HUDEP-2 (cell line): ENCODE measurements around the gene COL5A3.
A peak's percentile ranks its signal among the peaks of the same experiment; 100 is the strongest.
"Not testable (repeated sequence)": the region's sequence is repeated elsewhere in the genome, so short reads cannot be mapped to it uniquely, and the experiment has no call there.

Experiments
- DNase-seq, 76 experiments: peaks; one replicate each; lab custom pipeline; 2025; ENCODE audit not compliant: unreplicated experiment in 76 of 76; lab: John Stamatoyannopoulos, UW

COL5A3 gene

GRCh38 chr19:10010247-10010691 is at the start of gene COL5A3:
TSS of gene COL5A3 (minus strand) at chr19:10010504. CDS start at chr19:10010385, 119 bp downstream.
- DNase-seq, result no peak

GRCh38 chr19:10052602-10053360 is 42.5 kb upstream of the COL5A3 start:
- DNase-seq, result no peak

- DNase-seq, result no peak
Observed at GRCh38 chr19:10049626-10050025, 39.3 kb upstream of the COL5A3 start.

- DNase-seq, result no peak
Observed at GRCh38 chr19:10045371-10045770, 35.1 kb upstream of the COL5A3 start.

- DNase-seq, result no peak
Observed at GRCh38 chr19:10044390-10044789, 34.1 kb upstream of the COL5A3 start.

GRCh38 chr19:10043286-10043927 is 33.1 kb upstream of the COL5A3 start:
- DNase-seq, result peak in 7 of 76 experiments; percentile 20 to 39 (median 33)

- DNase-seq, result no peak
Observed at GRCh38 chr19:10037809-10038208, 27.5 kb upstream of the COL5A3 start.

- DNase-seq, result no peak
Observed at GRCh38 chr19:10037367-10037766, 27.1 kb upstream of the COL5A3 start.

GRCh38 chr19:10036601-10037071 is 26.3 kb upstream of the COL5A3 start:
- DNase-seq, result no peak

GRCh38 chr19:10033614-10034013 is 23.3 kb upstream of the COL5A3 start:
- DNase-seq, result no peak

GRCh38 chr19:10027158-10027997 is 17.1 kb upstream of the COL5A3 start:
- peak in 75 of 76 experiments; percentile 30 to 98 (median 94) for DNase-seq

GRCh38 chr19:10026744-10027143 is 16.4 kb upstream of the COL5A3 start:
- DNase-seq, result no peak

GRCh38 chr19:10023096-10023495 is 12.8 kb upstream of the COL5A3 start:
- not testable (repeated sequence) for DNase-seq

GRCh38 chr19:10021863-10022262 is 11.6 kb upstream of the COL5A3 start:
- DNase-seq, result no peak

- DNase-seq, result no peak
Observed at GRCh38 chr19:10021446-10021845, 11.1 kb upstream of the COL5A3 start.

- no peak for DNase-seq
Observed at GRCh38 chr19:10020851-10021250, 10.5 kb upstream of the COL5A3 start.

GRCh38 chr19:10019246-10019645 is 8.9 kb upstream of the COL5A3 start:
- DNase-seq, result no peak

GRCh38 chr19:10018786-10019185 is 8.5 kb upstream of the COL5A3 start:
- no peak for DNase-seq

GRCh38 chr19:10018263-10018662 is 8.0 kb upstream of the COL5A3 start:
- no peak for DNase-seq

- DNase-seq, result no peak
Observed at GRCh38 chr19:10013834-10014618, 3.7 kb upstream of the COL5A3 start.
